NCI-H1105 treated with DMSO at 0.1 percent for 48 hours (cell line): ENCODE measurements around the gene TUBGCP2.
"Not testable (repeated sequence)": the region's sequence is repeated elsewhere in the genome, so short reads cannot be mapped to it uniquely, and the experiment has no call there.

Experiments used
- DNase-seq: peaks from one replicate; lab custom pipeline; 2025; lab: John Stamatoyannopoulos, UW

The TUBGCP2 gene

GRCh38 chr10:133324198-133324792 is 15.6 kb upstream of the TUBGCP2 start:
- peak; percentile 68 for DNase-seq

GRCh38 chr10:133322064-133322709 is 13.5 kb upstream of the TUBGCP2 start:
- not testable (repeated sequence) for DNase-seq

DNA sequence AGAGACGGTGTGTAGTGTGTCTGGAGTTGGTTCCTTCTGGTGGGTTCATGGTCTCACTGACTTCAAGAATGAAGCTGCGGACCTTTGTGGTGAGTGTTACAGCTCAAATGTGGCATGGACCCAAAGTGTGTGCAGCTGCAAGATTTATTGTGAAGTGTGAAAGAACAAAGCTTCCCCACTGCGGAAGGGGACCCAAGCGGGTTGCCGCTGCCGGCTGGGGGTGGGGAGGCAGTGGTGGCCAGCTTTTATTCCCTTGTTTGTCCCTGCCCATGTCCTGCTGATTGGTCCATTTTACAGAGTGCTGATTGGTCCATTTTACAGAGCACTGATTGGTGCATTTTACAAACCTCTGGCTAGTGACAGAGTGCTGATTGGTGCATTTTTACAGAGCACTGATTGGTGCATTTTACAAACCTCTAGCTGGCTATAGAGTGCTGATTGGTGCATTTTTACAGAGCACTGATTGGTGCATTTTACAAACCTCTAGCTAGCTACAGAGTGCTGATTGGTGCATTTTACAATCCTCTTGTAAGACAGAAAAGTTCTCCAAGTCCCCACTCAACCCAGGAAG is 12.3 kb upstream of the TUBGCP2 start:
- not testable (repeated sequence) for DNase-seq

DNA sequence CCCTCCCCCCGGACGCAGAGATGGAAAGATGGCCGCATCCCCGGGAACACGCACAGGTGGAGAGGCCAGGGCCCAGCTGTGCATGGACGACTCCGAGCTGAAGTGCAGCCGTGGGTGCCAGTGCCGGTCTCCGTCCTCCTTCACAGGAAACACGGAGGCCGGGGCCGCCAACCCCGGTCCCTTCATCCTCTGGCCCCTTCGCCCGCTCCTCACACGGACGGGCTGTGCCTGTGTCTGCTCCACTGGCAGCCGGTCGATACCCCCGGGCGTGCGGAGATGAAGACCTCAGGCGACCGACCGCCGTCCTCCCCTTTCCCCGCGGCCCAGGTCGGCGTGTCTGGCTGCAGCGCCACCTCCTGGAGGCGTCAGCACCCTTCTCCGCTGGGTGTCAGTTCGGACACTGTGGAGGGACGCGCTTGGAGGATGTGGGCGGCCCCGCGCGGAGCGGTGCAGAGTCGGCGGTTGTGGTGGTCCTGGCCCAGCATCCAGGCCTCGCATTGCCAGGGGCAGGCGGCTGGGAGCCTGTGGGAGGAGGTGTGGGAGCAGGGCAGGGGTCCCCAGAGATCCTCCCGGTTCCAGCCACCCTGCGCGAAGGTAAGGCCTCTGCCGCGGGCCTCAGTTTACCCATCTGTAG is 9.9 kb upstream of the TUBGCP2 start:
- DNase-seq, result peak; percentile 33

DNA sequence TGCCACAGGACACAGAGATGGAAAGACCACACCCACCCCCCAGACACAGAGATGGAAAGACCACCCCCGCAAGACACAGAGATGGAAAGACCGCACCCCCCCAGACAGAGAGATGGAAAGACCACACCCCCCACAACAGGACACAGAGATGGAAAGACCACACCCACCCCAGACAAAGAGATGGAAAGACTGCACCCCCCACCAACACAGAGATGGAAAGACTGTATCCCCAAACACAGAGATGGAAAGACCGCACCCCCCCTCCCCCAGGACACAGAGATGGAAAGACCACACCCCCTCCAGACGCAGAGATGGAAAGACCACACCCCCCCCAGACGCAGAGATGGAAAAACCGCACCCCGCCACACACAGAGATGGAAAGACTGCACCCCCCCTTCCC is 8.1 kb upstream of the TUBGCP2 start:
- no peak for DNase-seq

DNA sequence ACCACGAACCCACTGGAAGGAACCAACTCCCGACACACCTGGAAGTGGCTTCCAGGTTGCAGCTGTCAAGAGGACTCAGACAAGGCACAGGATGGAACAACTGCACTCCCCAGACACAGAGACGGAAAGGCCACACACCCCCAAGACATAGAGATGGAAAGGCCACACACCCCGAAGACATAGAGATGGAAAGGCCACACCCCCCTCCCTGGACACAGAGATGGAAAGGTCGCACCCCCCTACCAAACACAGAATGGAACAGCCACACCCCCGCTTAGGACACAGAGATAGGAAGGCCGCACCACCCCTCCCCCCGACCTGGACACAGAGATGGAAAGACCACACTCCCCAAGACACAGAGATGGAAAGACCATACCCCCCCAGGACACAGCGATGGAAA is 7.6 kb upstream of the TUBGCP2 start:
- DNase-seq, result no peak

DNA sequence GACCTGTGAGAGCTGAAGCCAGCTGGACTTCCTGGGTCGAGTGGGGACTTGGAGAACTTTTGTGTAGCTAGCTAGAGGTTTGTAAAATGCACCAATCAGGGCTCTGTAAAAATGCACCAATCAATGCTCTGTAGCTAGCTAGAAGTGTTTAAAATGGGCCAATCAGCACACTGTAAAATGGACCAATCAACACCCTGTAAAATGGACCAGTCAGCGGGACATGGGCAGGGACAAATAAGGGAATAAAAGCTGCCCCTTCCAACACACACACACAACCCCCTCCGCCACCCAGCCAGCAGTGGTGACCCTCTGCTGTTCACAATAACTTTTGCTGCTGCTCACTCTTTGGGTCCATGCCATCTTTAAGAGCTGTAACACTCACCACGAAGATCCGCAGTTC is 7.2 kb upstream of the TUBGCP2 start:
- no peak for DNase-seq

GRCh38 chr10:133314911-133315310 is 6.2 kb upstream of the TUBGCP2 start:
- no peak for DNase-seq

- no peak for DNase-seq
These were observed 4.5 kb upstream of the TUBGCP2 start for GRCh38 chr10:133313192-133313591.

GRCh38 chr10:133312769-133313145 is 4.1 kb upstream of the TUBGCP2 start:
- DNase-seq, result no peak

DNA sequence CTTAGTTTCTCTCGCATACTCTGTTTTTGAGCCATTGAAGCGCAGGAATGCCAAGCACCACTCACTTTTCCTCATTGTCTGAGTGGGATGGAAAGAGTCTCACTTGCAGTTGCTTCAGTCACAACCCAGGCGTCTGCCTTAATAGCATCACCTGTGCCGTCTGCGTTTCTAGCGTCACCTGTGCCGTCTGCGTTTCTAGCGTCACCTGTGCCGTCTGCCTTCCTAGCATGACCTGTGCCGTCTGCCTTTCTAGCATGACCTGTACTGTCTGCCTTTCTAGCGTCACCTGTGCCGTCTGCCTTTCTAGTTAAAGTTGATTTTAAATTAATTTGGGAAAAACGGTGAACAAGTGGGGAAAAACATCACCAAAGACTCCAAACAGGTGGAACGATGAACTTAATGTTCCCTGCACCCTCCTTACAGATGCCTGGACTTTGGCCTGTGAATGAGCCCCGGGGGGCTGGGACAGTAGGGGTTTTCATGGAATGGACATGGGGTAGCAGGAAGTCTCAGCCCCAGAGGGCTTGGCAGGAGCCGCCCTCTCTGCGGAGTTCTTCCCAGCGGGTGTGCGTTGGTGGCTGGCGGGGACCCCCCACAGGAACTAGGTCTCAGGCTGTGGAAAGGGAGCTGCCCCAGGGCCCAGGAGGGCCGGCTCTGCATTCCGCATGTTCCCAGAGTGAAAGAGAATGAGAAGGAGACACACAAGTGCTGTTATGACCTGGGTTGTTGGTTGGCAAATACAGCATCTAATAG is 3.5 kb upstream of the TUBGCP2 start:
- DNase-seq, result no peak

DNA sequence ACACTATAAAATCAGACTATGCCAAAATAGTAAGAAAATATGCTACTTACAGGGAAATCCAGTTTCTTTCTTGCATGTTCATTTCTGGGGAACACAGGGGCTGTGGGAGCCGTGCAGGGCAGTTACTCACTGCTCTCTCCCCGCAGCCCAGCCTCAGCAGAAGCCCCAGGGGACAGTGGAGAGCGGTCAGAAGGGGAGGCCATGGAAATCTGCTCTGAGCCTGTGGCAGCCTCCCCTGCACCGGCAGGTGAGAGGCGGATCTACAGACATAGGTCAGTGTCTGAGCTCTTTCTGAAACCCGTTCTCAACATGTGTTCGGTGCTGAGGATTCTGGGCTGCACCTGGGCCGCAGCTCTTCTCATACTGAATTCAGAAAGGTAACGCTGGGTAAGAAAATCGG is 2.9 kb upstream of the TUBGCP2 start:
- no peak for DNase-seq

- no peak for DNase-seq
These were observed 2.1 kb upstream of the TUBGCP2 start for GRCh38 chr10:133310789-133311188.

GRCh38 chr10:133310399-133310755 is 1.7 kb upstream of the TUBGCP2 start:
- DNase-seq, result no peak

DNA sequence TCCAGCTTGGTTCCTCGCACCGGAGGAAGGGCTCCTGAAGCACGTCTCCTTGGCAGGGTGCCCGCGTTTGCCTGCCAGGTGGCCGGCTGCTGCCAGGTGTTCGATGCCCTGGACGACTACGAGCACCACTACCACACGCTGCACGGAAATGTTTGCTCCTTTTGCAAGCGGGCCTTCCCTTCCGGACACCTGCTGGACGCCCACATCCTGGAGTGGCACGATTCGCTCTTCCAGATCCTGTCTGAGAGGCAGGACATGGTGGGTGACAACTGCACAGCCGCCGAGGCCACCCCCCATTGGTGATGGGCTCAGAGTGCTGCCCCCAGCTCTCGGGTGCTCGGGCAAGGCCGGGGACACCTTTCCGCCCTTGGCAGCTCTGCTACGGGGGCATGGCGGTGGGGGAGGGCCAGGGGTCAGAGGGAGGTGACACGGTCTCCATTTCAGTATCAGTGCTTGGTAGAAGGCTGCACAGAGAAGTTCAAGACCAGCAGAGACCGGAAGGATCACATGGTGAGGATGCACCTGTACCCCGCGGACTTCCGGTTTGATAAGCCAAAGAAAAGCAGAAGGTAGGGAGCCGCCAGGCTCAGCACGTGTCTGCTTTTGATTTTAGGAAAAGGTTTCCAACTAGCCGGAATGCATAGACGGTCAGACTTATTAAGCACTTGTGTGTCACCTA is 1.2 kb upstream of the TUBGCP2 start:
- peak; percentile 66 for DNase-seq

- peak; percentile 66 for DNase-seq
These were observed 538 bp upstream of the TUBGCP2 start for GRCh38 chr10:133309100-133309719.

- DNase-seq, result peak; percentile 52
These were observed 774 bp downstream of the TUBGCP2 start for GRCh38 chr10:133307776-133308420.

GRCh38 chr10:133306941-133307379 is 1.7 kb downstream of the TUBGCP2 start:
- no peak for DNase-seq

- DNase-seq, result no peak
These were observed 2.6 kb downstream of the TUBGCP2 start for GRCh38 chr10:133306097-133306476.

DNA sequence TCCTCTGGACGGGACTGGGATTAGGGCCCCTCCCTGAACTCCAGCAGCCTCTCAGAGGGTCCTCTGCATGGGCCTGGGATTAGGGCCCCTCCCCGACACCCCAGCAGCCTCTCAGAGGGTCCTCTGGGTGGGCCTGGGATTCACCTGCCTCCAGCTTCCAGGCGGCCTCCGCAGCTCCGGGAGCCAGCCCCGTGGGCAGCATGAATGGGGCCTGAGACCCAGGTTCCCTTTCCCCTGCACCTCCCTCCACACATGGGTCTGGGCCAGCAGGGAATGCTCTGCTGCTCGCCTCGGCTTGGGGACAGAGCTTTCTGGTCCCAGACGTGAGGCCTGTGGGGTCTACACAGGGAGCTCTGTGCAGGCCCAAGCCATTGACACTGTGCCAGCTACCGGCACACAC is 5.5 kb downstream of the TUBGCP2 start:
- DNase-seq, result no peak

GRCh38 chr10:133302230-133302629 is 6.4 kb downstream of the TUBGCP2 start:
- no peak for DNase-seq
